HFFc6 (cell line): Measurements from ENCODE around the gene TENM3. TPM values are rescaled to one million over a fixed set of nuclear protein-coding genes. Genes with fewer than 3 reads are reported as not detected.

Source experiments
- DNase-seq: peaks from one replicate; pipeline ENCODE4 v3.0.0-alpha.2; 2018
- H3K27ac Mint-ChIP-seq: 2 replicates; pipeline ENCODE4 v1.8.0; 2020; ENCODE audit warnings: mild to moderate bottlenecking, mixed read lengths
- H3K27me3 Mint-ChIP-seq: 2 replicates; pipeline ENCODE4 v1.8.0; 2021; ENCODE audit warnings: mild to moderate bottlenecking, moderate library complexity, mixed read lengths; ENCODE audit not compliant: insufficient read depth
- H3K36me3 Mint-ChIP-seq: 2 replicates; pipeline ENCODE4 v1.8.0; 2021; ENCODE audit warnings: low read depth, mixed read lengths
- H3K4me1 Mint-ChIP-seq: 2 replicates; pipeline ENCODE4 v1.8.0; 2020; ENCODE audit warnings: low read depth, mixed read lengths
- H3K4me3 Mint-ChIP-seq: 2 replicates; pipeline ENCODE4 v1.8.0; 2020; ENCODE audit warnings: mild to moderate bottlenecking, moderate library complexity, mixed read lengths
- H3K9me3 Mint-ChIP-seq: 2 replicates; pipeline ENCODE4 v1.8.0; 2020; ENCODE audit warnings: mild to moderate bottlenecking, mixed read lengths
- CTCF ChIP-seq: fragments of 200-600 bp; sonication (generic); IDR thresholded peaks from 2 replicates; pipeline ENCODE4 v1.5.0; 2021; ENCODE audit warnings: antibody characterized with exemption, mild to moderate bottlenecking
- total RNA-seq, 6 experiments: library from RNA; stranded (reverse); fragmentation: NEBNext Ultra II Directional; extraction: Animal tissue kit (Norgen Biotek cat#: 25700); gene quantifications; 2 replicates in 1 of 6; 3 replicates in 5 of 6; pipeline ENCODE4 v1.2.3, GENCODE V29; 2021

Gene TENM3
- total RNA-seq, 6 experiments from 2014 or later, result 31.1 to 52.1 (median 42.0) TPM

GRCh38 chr4:182261651-182262223 lies 18.5 kb downstream of the TENM3 start:
- no peaks in the 10 kb centered on the region for H3K9me3 Mint-ChIP-seq
- H3K4me1 Mint-ChIP-seq, result no peaks in the 10 kb centered on the region
- no peak overlapping the region for H3K27ac Mint-ChIP-seq
- no peak for DNase-seq
- no peak for TF ChIP-seq CTCF
- no peaks in the 10 kb centered on the region; the same call in 1 of the 2 replicates for H3K27me3 Mint-ChIP-seq
- H3K4me3 Mint-ChIP-seq, result no peak overlapping the region
- H3K36me3 Mint-ChIP-seq, result no peaks in the 10 kb centered on the region

GRCh38 chr4:182263562-182263961 lies 20.4 kb downstream of the TENM3 start:
- Mint-ChIP-seq H3K27me3 (no peaks in the 10 kb centered on the region; the same call in 1 of the 2 replicates), H3K27ac (no peak overlapping the region), H3K4me1 (peaks cover 5% of the 10 kb centered on the region; the same call in 1 of the 2 replicates), H3K4me3 (no peak overlapping the region), H3K36me3 (no peaks in the 10 kb centered on the region), H3K9me3 (no peaks in the 10 kb centered on the region)
- no peak for DNase-seq
- no peak for TF ChIP-seq CTCF

- peaks cover 12% of the 10 kb centered on the region for H3K4me1 Mint-ChIP-seq
- H3K4me3 Mint-ChIP-seq, result no peak overlapping the region
- H3K27ac Mint-ChIP-seq, result no peak overlapping the region
- no peaks in the 10 kb centered on the region; the same call in 1 of the 2 replicates for H3K27me3 Mint-ChIP-seq
- TF ChIP-seq CTCF, result no peak
- DNase-seq, result no peak
- H3K9me3 Mint-ChIP-seq, result no peaks in the 10 kb centered on the region
- H3K36me3 Mint-ChIP-seq, result no peaks in the 10 kb centered on the region
Measured at GRCh38 chr4:182264139-182264752, 21.0 kb downstream of the TENM3 start.

- H3K4me1 Mint-ChIP-seq, result peaks cover 12% of the 10 kb centered on the region
- DNase-seq, result no peak
- H3K27me3 Mint-ChIP-seq, result no peaks in the 10 kb centered on the region; the same call in 1 of the 2 replicates
- no peaks in the 10 kb centered on the region for H3K9me3 Mint-ChIP-seq
- TF ChIP-seq CTCF, result peak; percentile 40; the same call in 1 of the 2 replicates
- no peaks in the 10 kb centered on the region for H3K36me3 Mint-ChIP-seq
- H3K27ac Mint-ChIP-seq, result no peak overlapping the region
- no peak overlapping the region for H3K4me3 Mint-ChIP-seq
Measured at GRCh38 chr4:182265881-182266280, 22.7 kb downstream of the TENM3 start.

- peaks cover 12% of the 10 kb centered on the region for H3K4me1 Mint-ChIP-seq
- H3K27ac Mint-ChIP-seq, result no peak overlapping the region
- no peak for TF ChIP-seq CTCF
- H3K9me3 Mint-ChIP-seq, result no peaks in the 10 kb centered on the region
- no peak overlapping the region for H3K4me3 Mint-ChIP-seq
- H3K36me3 Mint-ChIP-seq, result peaks cover 7% of the 10 kb centered on the region; the same call in 1 of the 2 replicates
- no peaks in the 10 kb centered on the region; the same call in 1 of the 2 replicates for H3K27me3 Mint-ChIP-seq
- no peak for DNase-seq
Measured at GRCh38 chr4:182267048-182267447, 23.8 kb downstream of the TENM3 start.
